Measurements from ENCODE around the gene SERINC4.
"Not testable (repeated sequence)": the region's sequence is repeated elsewhere in the genome, so short reads cannot be mapped to it uniquely, and the experiment has no call there.

The SERINC4 gene

GRCh38 chr15:43748376-43748775 is 51.6 kb downstream of the SERINC4 start:
- Histone ChIP-seq H3K27me3 (ENCODE audit: control insufficient read depth, insufficient read depth, low read length) (no peaks in the 10 kb centered on the region), H3K4me3 (ENCODE audit: low read depth, low read length) (peak overlapping the region; percentile 68), H3K36me3 (ENCODE audit: control insufficient read depth, insufficient read depth, low read length) (peaks cover 37% of the 10 kb centered on the region), H3K27ac (ENCODE audit: low read depth, low read length) (no peak overlapping the region), H3K4me1 (ENCODE audit: control insufficient read depth, insufficient read depth, low read length) (no peaks in the 10 kb centered on the region), H3K9me3 (ENCODE audit: control insufficient read depth, insufficient read depth, low read length) (no peaks in the 10 kb centered on the region), H3K9ac (ENCODE audit: low read depth, low read length) (no peak overlapping the region)

GRCh38 chr15:43746903-43747309 is 53.1 kb downstream of the SERINC4 start:
- Histone ChIP-seq H3K9ac (ENCODE audit: low read depth, low read length) (peak overlapping the region; percentile 94), H3K36me3 (ENCODE audit: control insufficient read depth, insufficient read depth, low read length) (peaks cover 22% of the 10 kb centered on the region), H3K27ac (ENCODE audit: low read depth, low read length) (peak overlapping the region; percentile 94), H3K4me3 (ENCODE audit: low read depth, low read length) (peak overlapping the region; percentile 68)
- H3K27me3 ChIP-seq (ENCODE audit: control insufficient read depth, insufficient read depth, low read length); H3K9me3 ChIP-seq (ENCODE audit: control insufficient read depth, insufficient read depth, low read length); H3K4me1 ChIP-seq (ENCODE audit: control insufficient read depth, insufficient read depth, low read length): not testable (repeated sequence)

GRCh38 chr15:43746245-43746902 is 53.6 kb downstream of the SERINC4 start, which contains the start of gene PDIA3:
Gene PDIA3, plus strand, starts transcription at chr15:43746438. Its CDS starts 102 bp downstream, at chr15:43746540.
- H3K9me3 ChIP-seq (ENCODE audit: control insufficient read depth, insufficient read depth, low read length); H3K4me1 ChIP-seq (ENCODE audit: control insufficient read depth, insufficient read depth, low read length); H3K27me3 ChIP-seq (ENCODE audit: control insufficient read depth, insufficient read depth, low read length): not testable (repeated sequence)
- peak within 1 kb of the TSS; percentile 68 for H3K4me3 ChIP-seq (ENCODE audit: low read depth, low read length)
- peak within 1 kb of the TSS; percentile 94 for H3K9ac ChIP-seq (ENCODE audit: low read depth, low read length)
- H3K36me3 ChIP-seq (ENCODE audit: control insufficient read depth, insufficient read depth, low read length) = peaks cover 17% of the 10 kb centered on the region
- peak within 1 kb of the TSS; percentile 94 for H3K27ac ChIP-seq (ENCODE audit: low read depth, low read length)

All from HUES48 (cell line).